Measurements from ENCODE around the gene NSMCE4A.
A peak's percentile ranks its signal among the peaks of the same experiment; 100 is the strongest.
"Not testable (repeated sequence)": the region's sequence is repeated elsewhere in the genome, so short reads cannot be mapped to it uniquely, and the experiment has no call there.

The NSMCE4A gene

GRCh38 chr10:121930268-121931085, 44.5 kb downstream of the NSMCE4A start:
- not testable (repeated sequence) for DNase-seq

- not testable (repeated sequence) for DNase-seq
Observed at GRCh38 chr10:121929585-121930267, 45.3 kb downstream of the NSMCE4A start.

- DNase-seq, result no peak
Observed at GRCh38 chr10:121928528-121928884, 46.5 kb downstream of the NSMCE4A start.

- DNase-seq, result peak; percentile 85
Observed at GRCh38 chr10:121927841-121928527, 47.0 kb downstream of the NSMCE4A start, which contains the start of gene ATE1. Gene ATE1, minus strand, starts transcription at chr10:121928031. Its CDS starts 82 bp downstream, at chr10:121927949.

GRCh38 chr10:121927318-121927840, 47.6 kb downstream of the NSMCE4A start:
- DNase-seq, result peak; percentile 53

- peak; percentile 53 for DNase-seq
Observed at GRCh38 chr10:121926671-121927317, 48.2 kb downstream of the NSMCE4A start.

GRCh38 chr10:121926157-121926556, 48.9 kb downstream of the NSMCE4A start:
- DNase-seq, result no peak

GRCh38 chr10:121921238-121921931, 53.6 kb downstream of the NSMCE4A start:
- no peak for DNase-seq

GRCh38 chr10:121919666-121920065, 55.4 kb downstream of the NSMCE4A start:
- DNase-seq, result no peak

GRCh38 chr10:121918800-121919199, 56.2 kb downstream of the NSMCE4A start:
- not testable (repeated sequence) for DNase-seq

GRCh38 chr10:121914661-121915060, 60.4 kb downstream of the NSMCE4A start:
- no peak for DNase-seq

GRCh38 chr10:121911421-121911697, 63.7 kb downstream of the NSMCE4A start:
- DNase-seq, result no peak

- DNase-seq, result peak; percentile 48
Observed at GRCh38 chr10:121910673-121911420, 64.2 kb downstream of the NSMCE4A start.
